Transverse colon (tissue), 4 donors: ENCODE data around the gene AP3S1. TPM values are rescaled to one million over a fixed set of nuclear protein-coding genes. Genes with fewer than 3 reads are reported as not detected.
"Not testable (repeated sequence)": the region's sequence is repeated elsewhere in the genome, so short reads cannot be mapped to it uniquely, and the experiment has no call there.

Experiments
- DNase-seq: peaks from one replicate; pipeline ENCODE4 v3.0.0-alpha.2; 2019
- H3K27ac ChIP-seq, 4 donors: fragments of 200-600 bp; sonication (generic); 2 replicates each; pipeline ENCODE4 v1.5.1; 2016 to 2018; ENCODE audit warnings: inconsistent platforms in 4 of 4
- H3K27me3 ChIP-seq: fragments of 200-600 bp; sonication (generic); 2 replicates; pipeline ENCODE4 v1.5.1; 2017; ENCODE audit warnings: inconsistent platforms
- H3K36me3 ChIP-seq, 4 donors: fragments of 200-600 bp; sonication (generic); 2 replicates each; pipeline ENCODE4 v1.5.1; 2017 to 2019; ENCODE audit warnings: inconsistent platforms in 4 of 4
- H3K4me1 ChIP-seq, 4 donors: fragments of 200-600 bp; sonication (generic); 2 replicates each; pipeline ENCODE4 v1.5.1; 2017 to 2020; ENCODE audit warnings: inconsistent platforms in 4 of 4
- H3K4me3 ChIP-seq, 4 donors: fragments of 200-600 bp; sonication (generic); 1 replicate in 1 of 4; 2 replicates in 3 of 4; pipeline versions ENCODE4 v1.5.1 to v1.6.1; 2017 to 2019; ENCODE audit warnings: inconsistent platforms in 4 of 4
- H3K9me3 ChIP-seq, 2 donors: fragments of 200-600 bp; sonication (generic); 2 replicates each; pipeline ENCODE4 v1.5.1; 2017 to 2019; ENCODE audit warnings: inconsistent platforms in 2 of 2
- EP300 ChIP-seq: sonication (generic); formaldehyde crosslinking; IDR thresholded peaks from one replicate; pipeline ENCODE4 v1.6.1; 2017; ENCODE audit warnings: antibody characterized with exemption, low read depth
- POLR2A ChIP-seq: fragments of 450-650 bp; IDR thresholded peaks from one replicate; pipeline ENCODE4 v1.6.1; 2016; ENCODE audit warnings: antibody characterized with exemption, mild to moderate bottlenecking, moderate library complexity
- POLR2AphosphoS5 ChIP-seq, 3 donors: sonication (generic); formaldehyde crosslinking; IDR thresholded peaks; one replicate each; pipeline ENCODE4 v1.6.1; 2016; ENCODE audit warnings: antibody characterized with exemption in 3 of 3
- WGBS, 2 donors: methylation state at CpG; one replicate each; pipeline ENCODE4 v1.1.5; 2018; ENCODE audit warnings: low coverage in 1 of 2; 5-methylcytosine and 5-hydroxymethylcytosine counted together
- in situ Hi-C, 4 donors: fragments of 200-750 bp; cut with MboI; loops; one replicate each; pipeline versions ENCODE4 v1.15.0 to v1.15.1; 2017; ENCODE audit warnings: low sequenced_read_pairs in 3 of 4, low pct_ligation_motif_present in 1 of 4, low pct_unique_long_range_greater_than_20kb in 1 of 4
- intact Hi-C: fragments of 100-400 bp; cut with DNase I; formaldehyde crosslinking; loops from one replicate; pipeline ENCODE4 v1.15.1; 2023; ENCODE audit warnings: low total_unique reads
- total RNA-seq, 4 donors: library from RNA; depleted of rRNA; stranded (reverse); fragments of >200 nt; gene quantifications; one replicate each; pipeline ENCODE4 v1.1.0, GENCODE V29; 2016
- TF ChIP-seq, protein P1 (sequence below), 5 experiments: fragments of 200-600 bp in 3 of 5; fragments of 450-650 bp in 2 of 5; sonication (generic) in 3 of 5; IDR thresholded peaks; 1 replicate in 2 of 5; 2 replicates in 3 of 5; pipeline ENCODE4 v1.5.1; 2016 to 2017; ENCODE audit warnings: antibody characterized with exemption in 5 of 5, inconsistent platforms in 3 of 5, mild to moderate bottlenecking in 2 of 5, moderate library complexity in 1 of 5

The AP3S1 gene
- total RNA-seq, 4 donors from 2014 or later: 54.2 to 258 (median 65.7) TPM

- Histone ChIP-seq H3K4me3 (no peak overlapping the region), H3K27ac (no peak overlapping the region), H3K27me3 (no peaks in the 10 kb centered on the region), H3K4me1 (peaks cover 0 to 6% (median 0%) of the 10 kb centered on the region in 4 donors), H3K36me3 (peaks cover 0 to 20% (median 2%) of the 10 kb centered on the region in 4 donors), H3K9me3 (no peaks in the 10 kb centered on the region)
- TF ChIP-seq POLR2A (no peak), POLR2AphosphoS5 (IDR thresholded peaks at IDR 0.05) (no peak), EP300 (no peak)
- TF ChIP-seq, protein P1, sequence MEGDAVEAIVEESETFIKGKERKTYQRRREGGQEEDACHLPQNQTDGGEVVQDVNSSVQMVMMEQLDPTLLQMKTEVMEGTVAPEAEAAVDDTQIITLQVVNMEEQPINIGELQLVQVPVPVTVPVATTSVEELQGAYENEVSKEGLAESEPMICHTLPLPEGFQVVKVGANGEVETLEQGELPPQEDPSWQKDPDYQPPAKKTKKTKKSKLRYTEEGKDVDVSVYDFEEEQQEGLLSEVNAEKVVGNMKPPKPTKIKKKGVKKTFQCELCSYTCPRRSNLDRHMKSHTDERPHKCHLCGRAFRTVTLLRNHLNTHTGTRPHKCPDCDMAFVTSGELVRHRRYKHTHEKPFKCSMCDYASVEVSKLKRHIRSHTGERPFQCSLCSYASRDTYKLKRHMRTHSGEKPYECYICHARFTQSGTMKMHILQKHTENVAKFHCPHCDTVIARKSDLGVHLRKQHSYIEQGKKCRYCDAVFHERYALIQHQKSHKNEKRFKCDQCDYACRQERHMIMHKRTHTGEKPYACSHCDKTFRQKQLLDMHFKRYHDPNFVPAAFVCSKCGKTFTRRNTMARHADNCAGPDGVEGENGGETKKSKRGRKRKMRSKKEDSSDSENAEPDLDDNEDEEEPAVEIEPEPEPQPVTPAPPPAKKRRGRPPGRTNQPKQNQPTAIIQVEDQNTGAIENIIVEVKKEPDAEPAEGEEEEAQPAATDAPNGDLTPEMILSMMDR (IDR thresholded peaks at IDR 0.05): no peak
- in situ Hi-C loops (no loop called here), intact Hi-C loops (no loop called here)
- WGBS, 2 donors: 85 to 96% methylated on average over 3 of the region's 3 CpGs
- no peak for DNase-seq
Observed at GRCh38 chr5:115869256-115869795, 27.6 kb downstream of the AP3S1 start.

DNA sequence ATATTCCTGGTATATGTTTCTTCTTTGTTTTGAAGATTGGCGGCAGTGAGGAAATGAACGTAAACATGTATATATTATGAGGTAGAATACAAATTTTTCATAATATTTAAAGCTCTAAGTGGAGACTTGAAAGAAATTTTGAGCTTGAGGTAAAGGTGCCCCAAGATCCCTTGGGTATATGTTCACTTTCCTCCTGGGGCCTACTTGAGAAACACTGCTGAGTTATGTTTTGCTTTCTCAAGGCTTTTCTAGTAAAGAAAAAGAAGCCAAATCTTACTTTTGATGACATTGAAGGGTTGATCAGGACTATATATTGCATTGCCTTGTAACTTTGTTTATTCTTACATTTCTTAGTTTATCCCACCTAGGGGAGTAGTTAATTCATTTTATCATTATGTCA, 30.7 kb downstream of the AP3S1 start:
- no peak for DNase-seq
- in situ Hi-C loops: no loop called here

GRCh38 chr5:115873392-115873791, 31.7 kb downstream of the AP3S1 start:
- in situ Hi-C loops: no loop called here
- H3K4me3 ChIP-seq: no peak overlapping the region
- H3K36me3 ChIP-seq: peaks cover 0 to 20% (median 2%) of the 10 kb centered on the region in 4 donors
- no peak for DNase-seq
- no peaks in the 10 kb centered on the region for H3K9me3 ChIP-seq
- WGBS, 2 donors: 95 to 100% methylated on average over 1 of the region's 1 CpG
- intact Hi-C loops: no loop called here
- no peaks in the 10 kb centered on the region for H3K27me3 ChIP-seq
- TF ChIP-seq POLR2AphosphoS5 (IDR thresholded peaks at IDR 0.05) (no peak), EP300 (no peak), POLR2A (no peak)
- TF ChIP-seq, protein P1 (IDR thresholded peaks at IDR 0.05): no peak
- no peak overlapping the region for H3K27ac ChIP-seq
- no peaks in the 10 kb centered on the region for H3K4me1 ChIP-seq

More for the DNA sequence above, 30.7 kb downstream of the AP3S1 start:
- H3K4me1 ChIP-seq: no peaks in the 10 kb centered on the region
- H3K4me3 ChIP-seq: no peak overlapping the region
- H3K27ac ChIP-seq: no peak overlapping the region
- TF ChIP-seq POLR2AphosphoS5 (IDR thresholded peaks at IDR 0.05): no peak
- TF ChIP-seq EP300: no peak
- no peak for TF ChIP-seq POLR2A
- TF ChIP-seq, protein P1 (IDR thresholded peaks at IDR 0.05): no peak
- no peaks in the 10 kb centered on the region for H3K27me3 ChIP-seq
- peaks cover 0 to 20% (median 2%) of the 10 kb centered on the region in 4 donors for H3K36me3 ChIP-seq
- intact Hi-C loops: no loop called here
- WGBS, 2 donors: 95 to 97% methylated on average over 2 of the region's 2 CpGs
- no peaks in the 10 kb centered on the region for H3K9me3 ChIP-seq

GRCh38 chr5:115875447-115875846, 33.7 kb downstream of the AP3S1 start:
- no peaks in the 10 kb centered on the region for H3K9me3 ChIP-seq
- H3K36me3 ChIP-seq: peaks cover 0 to 15% (median under 1%) of the 10 kb centered on the region in 4 donors
- no peaks in the 10 kb centered on the region for H3K27me3 ChIP-seq
- DNase-seq: no peak
- intact Hi-C loops: no loop called here
- no peak overlapping the region for H3K27ac ChIP-seq
- no peaks in the 10 kb centered on the region for H3K4me1 ChIP-seq
- no peak for TF ChIP-seq EP300
- TF ChIP-seq, protein P1 (IDR thresholded peaks at IDR 0.05): no peak
- TF ChIP-seq POLR2AphosphoS5 (IDR thresholded peaks at IDR 0.05): no peak
- no peak for TF ChIP-seq POLR2A
- in situ Hi-C loops: no loop called here
- H3K4me3 ChIP-seq: no peak overlapping the region
- 86 to 100% methylated on average over 1 to 2 of the region's 2 CpGs for WGBS, 2 donors

DNA sequence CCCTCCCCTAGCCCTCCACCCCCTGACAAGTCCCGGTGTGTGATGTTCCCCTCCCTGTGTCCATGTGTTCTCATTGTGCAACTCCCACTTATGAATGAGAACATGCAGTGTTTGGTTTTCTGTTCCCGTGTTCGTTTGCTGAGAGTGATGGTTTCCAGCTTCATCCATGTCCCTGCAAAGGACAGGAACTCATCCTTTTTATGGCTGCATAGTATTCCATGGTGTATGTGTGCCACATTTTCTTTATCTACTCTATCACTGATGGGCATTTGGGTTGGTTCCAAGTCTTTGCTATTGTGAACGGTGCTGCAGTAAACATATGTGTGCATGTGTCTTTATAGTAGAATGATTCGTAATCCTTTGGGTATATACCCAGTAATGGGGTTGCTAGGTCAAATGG, 35.6 kb downstream of the AP3S1 start:
- intact Hi-C loops, H3K36me3 ChIP-seq, in situ Hi-C loops, DNase-seq, H3K9me3 ChIP-seq, H3K27ac ChIP-seq, H3K4me3 ChIP-seq, H3K27me3 ChIP-seq, H3K4me1 ChIP-seq: not testable (repeated sequence)
- 88 to 100% methylated on average over 5 of the region's 5 CpGs for WGBS, 2 donors

DNA sequence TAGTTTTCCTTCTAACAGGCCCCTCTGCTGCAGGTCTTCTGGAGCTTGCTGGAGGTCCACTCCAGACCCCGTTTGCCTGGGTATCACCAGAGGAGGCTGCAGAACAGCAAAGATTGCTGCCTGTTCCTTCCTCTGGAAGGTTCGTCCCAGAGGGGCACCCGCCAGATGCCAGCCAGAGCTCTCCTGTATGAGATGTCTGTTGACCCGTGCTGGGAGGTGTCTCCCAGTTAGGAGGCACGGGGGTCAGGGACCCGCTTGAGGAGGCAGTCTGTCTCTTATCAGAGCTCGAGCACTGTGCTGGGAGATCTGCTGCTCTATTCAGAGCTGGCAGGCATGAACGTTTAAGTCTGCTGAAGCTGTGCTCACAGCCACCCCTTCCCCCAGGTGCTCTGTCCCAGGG, 40.7 kb downstream of the AP3S1 start:
- intact Hi-C loops: not testable (repeated sequence)

More for the DNA sequence above, 40.7 kb downstream of the AP3S1 start:
- DNase-seq, H3K27ac ChIP-seq, H3K9me3 ChIP-seq, H3K4me3 ChIP-seq, in situ Hi-C loops, H3K36me3 ChIP-seq, H3K4me1 ChIP-seq, H3K27me3 ChIP-seq: not testable (repeated sequence)
- 95% methylated on average over 8 of the region's 8 CpGs; no CpG with 5 or more reads in 1 of the 2 donors for WGBS, 2 donors
